GM12874 (cell line): ENCODE data around the gene PIEZO2.

ENCODE experiments used
- CTCF ChIP-seq: IDR thresholded peaks from 2 replicates; pipeline ENCODE4 v1.5.1; 2011; ENCODE audit warnings: low read depth, mild to moderate bottlenecking, control low read depth, low read length, moderate library complexity; ENCODE audit not compliant: insufficient read depth

Gene PIEZO2

GRCh38 chr18:11125492-11126315 is 23.7 kb downstream of the PIEZO2 start:
- no peak for TF ChIP-seq CTCF

- no peak for TF ChIP-seq CTCF
Measured at GRCh38 chr18:11124054-11124453, 25.3 kb downstream of the PIEZO2 start.

- no peak for TF ChIP-seq CTCF
Measured at GRCh38 chr18:11121443-11121849, 27.9 kb downstream of the PIEZO2 start.

GRCh38 chr18:11119959-11120587 is 29.3 kb downstream of the PIEZO2 start:
- no peak for TF ChIP-seq CTCF

GRCh38 chr18:11119550-11119949 is 29.8 kb downstream of the PIEZO2 start:
- no peak for TF ChIP-seq CTCF

GRCh38 chr18:11118051-11118766 is 31.2 kb downstream of the PIEZO2 start:
- TF ChIP-seq CTCF, result no peak

- TF ChIP-seq CTCF, result no peak
Measured at GRCh38 chr18:11115276-11115675, 34.1 kb downstream of the PIEZO2 start.
